ENCODE data around the gene EGR2. TPM values are rescaled to one million over a fixed set of nuclear protein-coding genes. Genes with fewer than 3 reads are reported as not detected.

EGR2 gene
- total RNA-seq, 1 donor from 2014 or later = 6.5 TPM

- Histone ChIP-seq H2AFZ (replicated peaks) (no peak overlapping the region), H3K9me3 (ENCODE audit: low read depth) (no peaks in the 10 kb centered on the region), H3K4me3 (no peak overlapping the region), H3F3A (ENCODE audit: low read depth) (no peaks in the 10 kb centered on the region), H4K20me1 (ENCODE audit: low read depth) (no peaks in the 10 kb centered on the region), H3K27me3 (no peaks in the 10 kb centered on the region), H3K4me2 (no peak overlapping the region), H3K4me1 (peaks cover 13% of the 10 kb centered on the region), H3K36me3 (no peaks in the 10 kb centered on the region), H3K27ac (no peak overlapping the region), H3K79me2 (ENCODE audit: low read depth) (no peaks in the 10 kb centered on the region), H3K9ac (no peak overlapping the region)
- H3K36me3 Mint-ChIP-seq = no peaks in the 10 kb centered on the region
- no peak overlapping the region for H3K4me3 Mint-ChIP-seq
- peaks cover 3% of the 10 kb centered on the region for H3K27me3 Mint-ChIP-seq (ENCODE audit: insufficient read depth, low read depth)
- H3K27ac Mint-ChIP-seq = no peak overlapping the region
- no peak for TF ChIP-seq CTCF (IDR thresholded peaks at IDR 0.05)
- TF ChIP-seq EZH2 (IDR thresholded peaks at IDR 0.05) = no peak
- no peak for TF ChIP-seq EZH2phosphoT487 (IDR thresholded peaks at IDR 0.05)
- H3K9me3 Mint-ChIP-seq = no peaks in the 10 kb centered on the region
- DNase-seq (ENCODE audit: low spot score) = no peak
- peaks cover 25% of the 10 kb centered on the region for H3K4me1 Mint-ChIP-seq
Observed at GRCh38 chr10:62766386-62766785, 49.8 kb downstream of the EGR2 start.

DNA sequence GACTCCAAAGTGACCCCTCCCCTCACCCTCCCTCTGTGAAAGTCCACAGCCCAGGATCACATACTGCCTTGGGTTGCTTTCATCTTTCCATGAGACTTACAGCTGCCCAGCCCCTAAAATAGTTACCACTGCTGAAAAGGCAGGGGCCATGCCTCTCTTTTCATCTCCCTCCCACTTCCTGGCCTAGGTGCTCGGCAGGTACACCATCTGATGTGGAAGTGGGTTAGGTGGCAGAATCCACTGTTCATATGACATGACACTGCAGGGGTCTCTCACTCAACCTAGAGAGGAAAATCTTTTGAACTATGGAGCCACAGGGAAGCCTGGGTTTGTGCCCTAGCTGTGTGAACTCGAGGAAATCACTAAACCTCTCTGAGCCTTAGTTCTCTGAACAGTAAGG is 50.4 kb downstream of the EGR2 start:
- Histone ChIP-seq H3K79me2 (ENCODE audit: low read depth) (no peaks in the 10 kb centered on the region), H3K36me3 (no peaks in the 10 kb centered on the region), H3K9me3 (ENCODE audit: low read depth) (no peaks in the 10 kb centered on the region), H3K9ac (no peak overlapping the region), H3K4me2 (no peak overlapping the region), H4K20me1 (ENCODE audit: low read depth) (no peaks in the 10 kb centered on the region), H3K4me3 (no peak overlapping the region), H2AFZ (replicated peaks) (no peak overlapping the region), H3K27ac (no peak overlapping the region), H3K4me1 (peaks cover 13% of the 10 kb centered on the region), H3K27me3 (no peaks in the 10 kb centered on the region), H3F3A (ENCODE audit: low read depth) (no peaks in the 10 kb centered on the region)
- Mint-ChIP-seq H3K36me3 (no peaks in the 10 kb centered on the region), H3K9me3 (no peaks in the 10 kb centered on the region), H3K27ac (no peak overlapping the region), H3K27me3 (ENCODE audit: insufficient read depth, low read depth) (peaks cover 3% of the 10 kb centered on the region), H3K4me3 (no peak overlapping the region), H3K4me1 (peaks cover 32% of the 10 kb centered on the region)
- TF ChIP-seq CTCF (IDR thresholded peaks at IDR 0.05) (no peak), EZH2phosphoT487 (IDR thresholded peaks at IDR 0.05) (no peak), EZH2 (IDR thresholded peaks at IDR 0.05) (no peak)
- no peak for DNase-seq (ENCODE audit: low spot score)

- Mint-ChIP-seq H3K27ac (no peak overlapping the region), H3K4me3 (no peak overlapping the region), H3K4me1 (peaks cover 30% of the 10 kb centered on the region), H3K27me3 (ENCODE audit: insufficient read depth, low read depth) (peaks cover 5% of the 10 kb centered on the region), H3K36me3 (no peaks in the 10 kb centered on the region), H3K9me3 (no peaks in the 10 kb centered on the region)
- no peak overlapping the region for H3K9ac ChIP-seq
- no peak overlapping the region for H3K4me2 ChIP-seq
- no peaks in the 10 kb centered on the region for H3K27me3 ChIP-seq
- DNase-seq (ENCODE audit: low spot score) = no peak
- H3K9me3 ChIP-seq (ENCODE audit: low read depth) = no peaks in the 10 kb centered on the region
- no peaks in the 10 kb centered on the region for H3K36me3 ChIP-seq
- H3F3A ChIP-seq (ENCODE audit: low read depth) = peaks cover 7% of the 10 kb centered on the region
- H3K4me3 ChIP-seq = no peak overlapping the region
- no peaks in the 10 kb centered on the region for H3K79me2 ChIP-seq (ENCODE audit: low read depth)
- no peaks in the 10 kb centered on the region for H4K20me1 ChIP-seq (ENCODE audit: low read depth)
- H3K4me1 ChIP-seq = peaks cover 7% of the 10 kb centered on the region
- TF ChIP-seq CTCF (IDR thresholded peaks at IDR 0.05) (no peak), EZH2 (IDR thresholded peaks at IDR 0.05) (no peak), EZH2phosphoT487 (IDR thresholded peaks at IDR 0.05) (no peak)
- no peak overlapping the region for H2AFZ ChIP-seq (replicated peaks)
- H3K27ac ChIP-seq = no peak overlapping the region
Observed at GRCh38 chr10:62764011-62764410, 52.2 kb downstream of the EGR2 start.
